WTC11 (cell line): ENCODE measurements around the gene ARMC7.
A peak's percentile ranks its signal among the peaks of the same experiment; 100 is the strongest.

Experiments used
- CREB1 ChIP-seq: sonication (generic); formaldehyde crosslinking; IDR thresholded peaks from 2 replicates; pipeline ENCODE4 v1.8.0; 2023; ENCODE audit warnings: mild to moderate bottlenecking, missing genetic modification reagents
- MXD4 ChIP-seq: fragments of 250-450 bp; sonication (Bioruptor Pico); IDR thresholded peaks from 2 replicates; pipeline ENCODE4 v1.8.0; 2021; ENCODE audit warnings: mild to moderate bottlenecking, moderate library complexity, borderline replicate concordance
- TF ChIP-seq, protein P1 (sequence below): sonication (generic); formaldehyde crosslinking; IDR thresholded peaks from 2 replicates; pipeline ENCODE4 v1.8.1; 2023; ENCODE audit warnings: mild to moderate bottlenecking, missing genetic modification reagents, moderate library complexity
- TF ChIP-seq, protein P2 (sequence below): fragments of 200-600 bp; IDR thresholded peaks from 2 replicates; pipeline ENCODE4 v1.8.0; 2022; ENCODE audit warnings: antibody characterized with exemption
- TF ChIP-seq, protein P3 (sequence below): sonication (generic); formaldehyde crosslinking; IDR thresholded peaks from 2 replicates; pipeline ENCODE4 v1.8.0; 2022; ENCODE audit warnings: mild to moderate bottlenecking, missing genetic modification reagents

DNA sequence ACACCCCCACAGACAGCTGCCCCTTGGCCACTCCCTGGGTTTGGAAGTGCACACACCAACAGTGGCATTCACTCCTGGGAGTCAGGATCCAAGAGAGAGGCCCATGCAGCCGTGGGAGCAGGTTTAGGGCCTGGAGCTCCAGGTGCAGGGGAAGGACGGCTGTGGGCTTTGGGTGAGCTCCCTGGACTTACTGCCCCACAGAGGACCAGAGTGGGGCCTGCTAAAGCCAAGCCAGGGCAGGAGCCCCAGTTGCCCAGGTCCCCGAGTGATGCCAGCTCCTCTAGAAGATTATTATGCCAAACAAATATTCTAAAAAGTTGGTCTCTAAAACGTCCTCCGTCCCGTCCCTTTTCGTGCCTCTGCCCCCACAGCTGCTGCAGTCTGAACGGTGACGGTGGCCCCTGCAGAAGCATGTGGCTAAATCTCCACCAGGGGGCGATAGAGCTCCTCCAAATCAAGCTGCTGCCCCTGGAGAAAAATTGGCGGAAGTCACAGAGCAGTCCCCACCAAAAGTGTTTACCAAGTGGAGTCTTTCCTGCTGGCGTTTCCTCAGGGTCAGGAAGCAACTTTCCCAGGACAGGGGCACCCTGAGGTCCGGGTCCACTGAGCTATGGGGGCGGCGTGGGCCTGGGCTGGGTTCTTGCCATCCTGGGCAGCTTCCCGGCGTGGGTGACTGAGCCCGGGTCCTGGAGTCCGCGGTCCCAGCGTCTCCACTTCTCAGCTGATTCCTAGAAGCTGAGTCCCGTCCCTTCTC, 4.2 kb downstream of the ARMC7 start:
- no peak for TF ChIP-seq MXD4 (CRISPR knock-in tag)
- TF ChIP-seq, protein P1, sequence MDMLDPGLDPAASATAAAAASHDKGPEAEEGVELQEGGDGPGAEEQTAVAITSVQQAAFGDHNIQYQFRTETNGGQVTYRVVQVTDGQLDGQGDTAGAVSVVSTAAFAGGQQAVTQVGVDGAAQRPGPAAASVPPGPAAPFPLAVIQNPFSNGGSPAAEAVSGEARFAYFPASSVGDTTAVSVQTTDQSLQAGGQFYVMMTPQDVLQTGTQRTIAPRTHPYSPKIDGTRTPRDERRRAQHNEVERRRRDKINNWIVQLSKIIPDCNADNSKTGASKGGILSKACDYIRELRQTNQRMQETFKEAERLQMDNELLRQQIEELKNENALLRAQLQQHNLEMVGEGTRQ (CRISPR knock-in tag), result no peak
- TF ChIP-seq, protein P2, sequence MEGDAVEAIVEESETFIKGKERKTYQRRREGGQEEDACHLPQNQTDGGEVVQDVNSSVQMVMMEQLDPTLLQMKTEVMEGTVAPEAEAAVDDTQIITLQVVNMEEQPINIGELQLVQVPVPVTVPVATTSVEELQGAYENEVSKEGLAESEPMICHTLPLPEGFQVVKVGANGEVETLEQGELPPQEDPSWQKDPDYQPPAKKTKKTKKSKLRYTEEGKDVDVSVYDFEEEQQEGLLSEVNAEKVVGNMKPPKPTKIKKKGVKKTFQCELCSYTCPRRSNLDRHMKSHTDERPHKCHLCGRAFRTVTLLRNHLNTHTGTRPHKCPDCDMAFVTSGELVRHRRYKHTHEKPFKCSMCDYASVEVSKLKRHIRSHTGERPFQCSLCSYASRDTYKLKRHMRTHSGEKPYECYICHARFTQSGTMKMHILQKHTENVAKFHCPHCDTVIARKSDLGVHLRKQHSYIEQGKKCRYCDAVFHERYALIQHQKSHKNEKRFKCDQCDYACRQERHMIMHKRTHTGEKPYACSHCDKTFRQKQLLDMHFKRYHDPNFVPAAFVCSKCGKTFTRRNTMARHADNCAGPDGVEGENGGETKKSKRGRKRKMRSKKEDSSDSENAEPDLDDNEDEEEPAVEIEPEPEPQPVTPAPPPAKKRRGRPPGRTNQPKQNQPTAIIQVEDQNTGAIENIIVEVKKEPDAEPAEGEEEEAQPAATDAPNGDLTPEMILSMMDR, result peak; percentile 98
- TF ChIP-seq, protein P3, sequence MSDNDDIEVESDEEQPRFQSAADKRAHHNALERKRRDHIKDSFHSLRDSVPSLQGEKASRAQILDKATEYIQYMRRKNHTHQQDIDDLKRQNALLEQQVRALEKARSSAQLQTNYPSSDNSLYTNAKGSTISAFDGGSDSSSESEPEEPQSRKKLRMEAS (CRISPR knock-in tag), result no peak
- TF ChIP-seq CREB1, result no peak
